Stimulated activated CD8-positive, alpha-beta memory T cell treated with anti-CD3 and anti-CD28 coated beads, Interleukin-4, amount 100 ng/mL, for 24 hours (primary cell): Measurements from ENCODE around the gene ZNF628.
A peak's percentile ranks its signal among the peaks of the same experiment; 100 is the strongest.

Experiments
- DNase-seq: peaks from one replicate; pipeline ENCODE4 v3.0.0-alpha.2; 2020; ENCODE audit warnings: low read depth

ZNF628 gene

GRCh38 chr19:55497763-55498162 lies 21.3 kb downstream of the ZNF628 start:
- DNase-seq, result no peak

GRCh38 chr19:55498246-55498840 lies 21.9 kb downstream of the ZNF628 start:
- DNase-seq, result no peak

GRCh38 chr19:55500368-55500952 lies 24.0 kb downstream of the ZNF628 start:
- DNase-seq, result no peak

GRCh38 chr19:55502197-55502952 lies 26.0 kb downstream of the ZNF628 start:
- DNase-seq, result no peak

- no peak for DNase-seq
Measured at GRCh38 chr19:55503157-55503501, 26.7 kb downstream of the ZNF628 start.

- DNase-seq, result peak; percentile 89
Measured at GRCh38 chr19:55503502-55504251, 27.3 kb downstream of the ZNF628 start.

GRCh38 chr19:55504252-55504603 lies 27.8 kb downstream of the ZNF628 start:
- no peak for DNase-seq

GRCh38 chr19:55504981-55505380 lies 28.6 kb downstream of the ZNF628 start:
- DNase-seq, result no peak

GRCh38 chr19:55508120-55508519 lies 31.7 kb downstream of the ZNF628 start:
- no peak for DNase-seq

- DNase-seq, result peak; percentile 82
Measured at GRCh38 chr19:55516878-55517620, 40.6 kb downstream of the ZNF628 start.

- DNase-seq, result no peak
Measured at GRCh38 chr19:55519451-55520311, 43.3 kb downstream of the ZNF628 start.

GRCh38 chr19:55520691-55521292 lies 44.4 kb downstream of the ZNF628 start:
- no peak for DNase-seq

GRCh38 chr19:55525289-55526101 lies 49.1 kb downstream of the ZNF628 start:
- DNase-seq, result no peak

GRCh38 chr19:55526216-55527196 lies 50.1 kb downstream of the ZNF628 start:
- no peak for DNase-seq

- DNase-seq, result no peak
Measured at GRCh38 chr19:55527197-55528029, 51.0 kb downstream of the ZNF628 start.

GRCh38 chr19:55528030-55528803 lies 51.8 kb downstream of the ZNF628 start:
- no peak for DNase-seq

- no peak for DNase-seq
Measured at GRCh38 chr19:55529636-55530234, 53.3 kb downstream of the ZNF628 start.
